Naive thymus-derived CD4-positive, alpha-beta T cell (primary cell): ENCODE data around the gene GATAD2B. TPM values are rescaled to one million over a fixed set of nuclear protein-coding genes. Genes with fewer than 3 reads are reported as not detected.
A peak's percentile ranks its signal among the peaks of the same experiment; 100 is the strongest.

Experiments
- ATAC-seq: fragments of 150-1000 bp; cut with Tn5 transposase; 2 replicates; pipeline ENCODE4 v1.10.0; 2021; ENCODE audit warnings: mild to moderate bottlenecking, moderate library complexity
- CTCF ChIA-PET: fragments of 350-600 bp; sonication (Branson Sonifier 250); formaldehyde crosslinking; loops from one replicate; lab custom pipeline; 2021; ENCODE audit warnings: antibody characterized with exemption; lab: Charles Lee
- POLR2A ChIA-PET: fragments of 350-600 bp; sonication (Branson Sonifier 250); formaldehyde crosslinking; loops from one replicate; lab custom pipeline; 2021; ENCODE audit warnings: antibody characterized with exemption, inconsistent platforms; lab: Charles Lee
- DNase-seq, 9 donors: peaks; one replicate each; pipeline versions ENCODE4 v3.0.0 to v3.0.0-alpha.2; 2020 to 2022; ENCODE audit warnings: mixed read lengths in 1 of 9
- H3K27ac ChIP-seq: one replicate; pipeline ENCODE4 v1.7.0; 2013; ENCODE audit warnings: mild to moderate bottlenecking, low read depth, low read length, moderate library complexity
- H3K27me3 ChIP-seq, 2 donors: one replicate each; pipeline ENCODE4 v1.7.0; 2013; ENCODE audit warnings: low read length in 2 of 2, mild to moderate bottlenecking in 2 of 2, moderate library complexity in 2 of 2; ENCODE audit not compliant: control insufficient read depth in 2 of 2, insufficient read depth in 2 of 2
- H3K36me3 ChIP-seq, 3 experiments: 1 replicate in 2 of 3; 2 replicates in 1 of 3; pipeline ENCODE4 v1.7.0; 2013; ENCODE audit warnings: low read length in 3 of 3, mild to moderate bottlenecking in 3 of 3, moderate library complexity in 1 of 3; ENCODE audit not compliant: insufficient read depth in 3 of 3, control insufficient read depth in 2 of 3
- H3K4me1 ChIP-seq, 2 donors: one replicate each; pipeline ENCODE4 v1.7.0; 2013; ENCODE audit warnings: low read length in 2 of 2, mild to moderate bottlenecking in 2 of 2, moderate library complexity in 1 of 2; ENCODE audit not compliant: control insufficient read depth in 2 of 2, insufficient read depth in 2 of 2
- H3K4me3 ChIP-seq: 2 replicates; pipeline ENCODE4 v1.7.0; 2013; ENCODE audit warnings: mild to moderate bottlenecking, low read length
- H3K9me3 ChIP-seq, 3 experiments: 1 replicate in 2 of 3; 2 replicates in 1 of 3; pipeline ENCODE4 v1.7.0; 2013; ENCODE audit warnings: low read length in 3 of 3; ENCODE audit not compliant: control insufficient read depth in 2 of 3
- H3K27ac Mint-ChIP-seq, 9 donors: one replicate each; pipeline ENCODE4 v1.8.0; 2020 to 2022; ENCODE audit warnings: mixed read lengths in 9 of 9, mild to moderate bottlenecking in 8 of 9, moderate library complexity in 5 of 9, inconsistent platforms in 2 of 9
- H3K27me3 Mint-ChIP-seq, 5 donors: one replicate each; pipeline ENCODE4 v1.8.0; 2021 to 2022; ENCODE audit warnings: mixed read lengths in 5 of 5, mild to moderate bottlenecking in 1 of 5
- H3K36me3 Mint-ChIP-seq, 5 donors: one replicate each; pipeline ENCODE4 v1.8.0; 2020 to 2022; ENCODE audit warnings: mixed read lengths in 5 of 5, mild to moderate bottlenecking in 3 of 5, inconsistent platforms in 1 of 5
- H3K4me1 Mint-ChIP-seq, 7 donors: one replicate each; pipeline ENCODE4 v1.8.0; 2020 to 2022; ENCODE audit warnings: mixed read lengths in 7 of 7, mild to moderate bottlenecking in 3 of 7, inconsistent platforms in 1 of 7
- H3K4me3 Mint-ChIP-seq, 10 donors: one replicate each; pipeline ENCODE4 v1.8.0; 2020 to 2022; ENCODE audit warnings: mild to moderate bottlenecking in 10 of 10, mixed read lengths in 10 of 10, moderate library complexity in 6 of 10, inconsistent platforms in 2 of 10
- H3K9me3 Mint-ChIP-seq, 11 donors: one replicate each; pipeline ENCODE4 v1.8.0; 2020 to 2022; ENCODE audit warnings: mixed read lengths in 11 of 11, mild to moderate bottlenecking in 4 of 11, inconsistent platforms in 1 of 11, moderate library complexity in 1 of 11
- intact Hi-C, 2 donors: fragments of 100-400 bp; cut with micrococcal nuclease; formaldehyde crosslinking; loops; one replicate each; pipeline ENCODE4 v1.15.1; 2023
- polyA plus RNA-seq, 2 donors: library from polyadenylated mRNA; unstranded; fragments of 300-500 nt; fragmentation: Illumina TruSeq; gene quantifications; one replicate each; pipeline ENCODE4 v1.2.3, GENCODE V29; 2021
- total RNA-seq, 6 experiments: library from RNA in 5 of 6; stranded (reverse) in 5 of 6; gene quantifications; 1 replicate in 5 of 6; 2 replicates in 1 of 6; pipeline ENCODE4 v1.2.3 and lab custom pipeline; 2021 to 2026

Gene GATAD2B
- total and polyA plus RNA-seq, 7 experiments from 2014 or later = 4.8 to 102 (median 73.7) TPM

- H3K4me1 ChIP-seq = peaks cover 31 to 34% of the 10 kb centered on the region in 2 donors
- H3K9me3 Mint-ChIP-seq = no peaks in the 10 kb centered on the region
- DNase-seq (peak in 3 of 9 donors; percentile 34 to 58 (median 42)), ATAC-seq (peak; percentile 8)
- H3K4me1 Mint-ChIP-seq = peaks cover 34 to 68% (median 66%) of the 10 kb centered on the region in 7 donors
- peak overlapping the region; percentile 89 to 98 (median 94) for H3K27ac Mint-ChIP-seq
- peaks cover 0 to 19% (median 6%) of the 10 kb centered on the region in 5 donors for H3K36me3 Mint-ChIP-seq
- H3K9me3 ChIP-seq = no peaks in the 10 kb centered on the region
- POLR2A ChIA-PET = interaction anchor here (0.5 to 12.8 kb wide), 8 partner anchors 11 to 288 kb away, joined by 3 to 159 read pairs (median 23); partner anchors contain the start of genes CREB3L4, DENND4B, GATAD2B and ILF2
- H3K27me3 ChIP-seq = no peaks in the 10 kb centered on the region
- H3K4me3 Mint-ChIP-seq = peak overlapping the region; percentile 91 to 100 (median 97)
- intact Hi-C loops = loop anchor here (1.0 to 5.0 kb wide), 16 partner anchors 10 to 1900 kb away; partner anchors contain the start of genes CREB3L4 (in 2 of the 2), DENND4B (in 2 of the 2), HAX1 (in 2 of the 2) and JTB (in 2 of the 2)
- H3K27ac ChIP-seq = peak overlapping the region; percentile 92
- peaks cover 5 to 32% (median 9%) of the 10 kb centered on the region in 3 experiments for H3K36me3 ChIP-seq
- CTCF ChIA-PET = interaction anchor here (5.5 kb wide), 1 partner anchor 12 kb away, joined by 36 read pairs; the partner anchor contains the start of gene DENND4B
- H3K4me3 ChIP-seq = peak overlapping the region; percentile 74
- no peaks in the 10 kb centered on the region for H3K27me3 Mint-ChIP-seq
Observed at GRCh38 chr1:153957744-153958110, 35.0 kb upstream of the GATAD2B start.

GRCh38 chr1:153956997-153957715 is 34.4 kb upstream of the GATAD2B start:
- peak overlapping the region; percentile 74 for H3K4me3 ChIP-seq
- ATAC-seq (no peak), DNase-seq (no peak)
- H3K36me3 ChIP-seq = peaks cover 11 to 38% (median 13%) of the 10 kb centered on the region in 3 experiments
- ChIA-PET CTCF (interaction anchor here (0.7 to 5.5 kb wide), 5 partner anchors 11 to 159 kb away, joined by 3 to 36 read pairs (median 4); partner anchors contain the start of genes DENND4B, GATAD2B and JTB), POLR2A (interaction anchor here (0.5 to 12.8 kb wide), 12 partner anchors 9 to 287 kb away, joined by 3 to 159 read pairs (median 8); partner anchors contain the start of genes CREB3L4, DENND4B, GATAD2B and ILF2)
- intact Hi-C loops = loop anchor here (1.0 to 5.0 kb wide), 5 partner anchors 10 to 1900 kb away; partner anchors contain the start of genes CREB3L4 (in 1 of the 2), DENND4B (in 1 of the 2), GON4L (in 1 of the 2) and INTS3 (in 1 of the 2)
- Mint-ChIP-seq H3K4me1 (peaks cover 30 to 64% (median 60%) of the 10 kb centered on the region in 7 donors), H3K9me3 (no peaks in the 10 kb centered on the region), H3K4me3 (peak overlapping the region; percentile 91 to 100 (median 97)), H3K36me3 (peaks cover 0 to 21% (median 6%) of the 10 kb centered on the region in 5 donors), H3K27ac (peak overlapping the region; percentile 89 to 98 (median 94)), H3K27me3 (no peaks in the 10 kb centered on the region)
- H3K27ac ChIP-seq = peak overlapping the region; percentile 92
- H3K9me3 ChIP-seq = no peaks in the 10 kb centered on the region
- no peaks in the 10 kb centered on the region for H3K27me3 ChIP-seq
- H3K4me1 ChIP-seq = peaks cover 27 to 33% of the 10 kb centered on the region in 2 donors

GRCh38 chr1:153954826-153955225 is 32.1 kb upstream of the GATAD2B start:
- Histone ChIP-seq H3K27ac (peak overlapping the region; percentile 25), H3K36me3 (peaks cover 27 to 57% (median 29%) of the 10 kb centered on the region in 3 experiments), H3K27me3 (no peaks in the 10 kb centered on the region), H3K9me3 (no peaks in the 10 kb centered on the region), H3K4me3 (no peak overlapping the region), H3K4me1 (peaks cover 27 to 33% of the 10 kb centered on the region in 2 donors)
- ChIA-PET CTCF (interaction anchor here (2.3 to 5.5 kb wide), 2 partner anchors 9 to 32 kb away, joined by 11 to 36 read pairs; partner anchors contain the start of genes DENND4B and RAB13), POLR2A (interaction anchor here (1.3 to 12.8 kb wide), 4 partner anchors 11 to 35 kb away, joined by 3 to 159 read pairs (median 106); partner anchors contain the start of genes CREB3L4, DENND4B, JTB and RPS27)
- H3K27ac Mint-ChIP-seq = peak overlapping the region in 4 of 9 donors; percentile 31 to 90 (median 86)
- DNase-seq = no peak
- intact Hi-C loops = loop anchor here (5.0 kb wide), 2 partner anchors 228 to 1902 kb away; partner anchors contain the start of genes GON4L (in 1 of the 2), INTS3 (in 1 of the 2) and SYT11 (in 1 of the 2)
- H3K9me3 Mint-ChIP-seq = no peaks in the 10 kb centered on the region
- H3K27me3 Mint-ChIP-seq = no peaks in the 10 kb centered on the region
- H3K4me3 Mint-ChIP-seq = peak overlapping the region in 5 of 10 donors; percentile 7 to 56 (median 45)
- peaks cover 0 to 30% (median 17%) of the 10 kb centered on the region in 5 donors for H3K36me3 Mint-ChIP-seq
- H3K4me1 Mint-ChIP-seq = peaks cover 32 to 64% (median 51%) of the 10 kb centered on the region in 7 donors
- ATAC-seq = no peak

- CTCF ChIA-PET = interaction anchor here (2.3 to 5.5 kb wide), 2 partner anchors 8 to 33 kb away, joined by 11 to 36 read pairs; partner anchors contain the start of genes DENND4B and RAB13
Observed at GRCh38 chr1:153953859-153954365, 31.1 kb upstream of the GATAD2B start.

GRCh38 chr1:153951801-153952200 is 29.0 kb upstream of the GATAD2B start:
- intact Hi-C loops = no loop called here
- Mint-ChIP-seq H3K4me1 (peaks cover 26 to 49% (median 38%) of the 10 kb centered on the region in 7 donors), H3K27ac (peak overlapping the region in 5 of 9 donors; percentile 16 to 60 (median 59)), H3K4me3 (no peak overlapping the region), H3K36me3 (peaks cover 0 to 36% (median 20%) of the 10 kb centered on the region in 5 donors), H3K27me3 (no peaks in the 10 kb centered on the region), H3K9me3 (no peaks in the 10 kb centered on the region)
- Histone ChIP-seq H3K4me3 (no peak overlapping the region), H3K4me1 (peaks cover 21 to 33% of the 10 kb centered on the region in 2 donors), H3K27ac (no peak overlapping the region), H3K36me3 (peaks cover 27 to 72% (median 41%) of the 10 kb centered on the region in 3 experiments), H3K9me3 (no peaks in the 10 kb centered on the region), H3K27me3 (no peaks in the 10 kb centered on the region)
- ChIA-PET CTCF (no interaction called here), POLR2A (interaction anchor here (0.8 to 12.8 kb wide), 2 partner anchors 8 to 30 kb away, joined by 4 to 159 read pairs; partner anchors contain the start of gene DENND4B)
- DNase-seq = no peak
- no peak for ATAC-seq

More at GRCh38 chr1:153953859-153954365, 31.1 kb upstream of the GATAD2B start:
- POLR2A ChIA-PET = interaction anchor here (0.7 to 12.8 kb wide), 6 partner anchors 9 to 32 kb away, joined by 3 to 159 read pairs (median 49); partner anchors contain the start of genes CREB3L4, DENND4B, JTB and SLC39A1
- Mint-ChIP-seq H3K4me3 (peak overlapping the region in 9 of 10 donors; percentile 7 to 74 (median 36)), H3K36me3 (peaks cover 0 to 32% (median 17%) of the 10 kb centered on the region in 5 donors), H3K9me3 (no peaks in the 10 kb centered on the region), H3K4me1 (peaks cover 32 to 61% (median 50%) of the 10 kb centered on the region in 7 donors), H3K27ac (peak overlapping the region; percentile 7 to 89 (median 75)), H3K27me3 (no peaks in the 10 kb centered on the region)
- no peak for DNase-seq
- Histone ChIP-seq H3K27ac (peak overlapping the region; percentile 30), H3K27me3 (no peaks in the 10 kb centered on the region), H3K36me3 (peaks cover 27 to 63% (median 34%) of the 10 kb centered on the region in 3 experiments), H3K4me3 (no peak overlapping the region), H3K4me1 (peaks cover 27 to 33% of the 10 kb centered on the region in 2 donors), H3K9me3 (no peaks in the 10 kb centered on the region)
- intact Hi-C loops = no loop called here
- ATAC-seq = no peak
